Ectodermal cell (in vitro differentiated cells): ENCODE measurements around the gene PIAS1. TPM values are rescaled to one million over a fixed set of nuclear protein-coding genes. Genes with fewer than 3 reads are reported as not detected.
"Not testable (repeated sequence)": the region's sequence is repeated elsewhere in the genome, so short reads cannot be mapped to it uniquely, and the experiment has no call there.

Experiments
- H3K27ac ChIP-seq: 2 replicates; pipeline ENCODE4 v1.7.0; 2013; ENCODE audit warnings: mild to moderate bottlenecking, low read depth, low read length; ENCODE audit not compliant: insufficient read depth, poor library complexity, severe bottlenecking
- H3K27me3 ChIP-seq: 2 replicates; pipeline ENCODE4 v1.7.0; 2013; ENCODE audit warnings: mild to moderate bottlenecking, low read length; ENCODE audit not compliant: insufficient read depth, control insufficient read depth, poor library complexity, severe bottlenecking
- H3K36me3 ChIP-seq: one replicate; pipeline ENCODE4 v1.7.0; 2013; ENCODE audit warnings: low read length; ENCODE audit not compliant: control insufficient read depth, insufficient read depth
- H3K4me1 ChIP-seq: one replicate; pipeline ENCODE4 v1.7.0; 2013; ENCODE audit warnings: low read length; ENCODE audit not compliant: control insufficient read depth, insufficient read depth
- H3K4me3 ChIP-seq: 2 replicates; pipeline ENCODE4 v1.7.0; 2013; ENCODE audit warnings: low read depth, low read length, control low read depth; ENCODE audit not compliant: insufficient read depth
- H3K9me3 ChIP-seq: 2 replicates; pipeline ENCODE4 v1.7.0; 2013; ENCODE audit warnings: mild to moderate bottlenecking, low read length, moderate library complexity; ENCODE audit not compliant: control insufficient read depth
- WGBS, 2 experiments: methylation state at CpG; one replicate each; pipeline ENCODE4 v1.1.7; 2013; ENCODE audit warnings: missing lambda C conversion rate in 2 of 2; 5-methylcytosine and 5-hydroxymethylcytosine counted together
- polyA plus RNA-seq, 4 experiments: library from polyadenylated mRNA; stranded (reverse); fragments of 50-300 nt; gene quantifications; one replicate each; pipeline ENCODE4 v1.2.3, GENCODE V29; 2013

PIAS1 gene
- polyA plus RNA-seq (2013, experiment 1 of 4) = 48.3 TPM
- polyA plus RNA-seq (2013, experiment 2 of 4) = 55.3 TPM
- 41.5 TPM for polyA plus RNA-seq (2013, experiment 3 of 4)
- polyA plus RNA-seq (2013, experiment 4 of 4) = 44.8 TPM

GRCh38 chr15:68053701-68054627 is at the start of gene PIAS1:
Gene PIAS1, plus strand, starts transcription at chr15:68054315. Its CDS starts 12 bp downstream, at chr15:68054327.
- 2% methylated on average over 72 of the region's 72 CpGs for WGBS, 2 experiments
- no peaks in the 10 kb centered on the region for H3K9me3 ChIP-seq
- peaks cover 25% of the 10 kb centered on the region for H3K4me1 ChIP-seq

DNA sequence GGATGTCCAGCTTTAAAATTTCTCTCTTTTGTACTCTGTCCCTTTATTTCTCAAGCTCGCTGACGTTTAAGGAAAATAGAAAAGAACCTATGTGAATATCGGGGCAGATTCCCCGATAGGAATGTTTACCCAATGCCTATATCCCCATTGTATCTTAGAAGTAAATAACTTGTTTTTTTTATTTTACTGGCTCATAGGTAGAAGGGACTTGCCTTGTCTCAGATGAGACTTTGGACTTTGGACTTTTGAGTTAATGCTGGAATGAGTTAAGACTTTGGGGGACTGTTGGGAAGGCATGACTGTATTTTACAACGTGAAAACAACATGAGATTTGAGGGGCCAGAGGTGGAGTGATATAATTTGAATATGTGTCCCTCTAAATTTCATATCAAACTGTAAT is 46.5 kb upstream of the PIAS1 start:
- not testable (repeated sequence) for H3K9me3 ChIP-seq, H3K4me3 ChIP-seq, H3K36me3 ChIP-seq, H3K27me3 ChIP-seq, H3K4me1 ChIP-seq, H3K27ac ChIP-seq
- 92 to 95% methylated on average over 4 to 5 of the region's 5 CpGs for WGBS, 2 experiments

More at GRCh38 chr15:68053701-68054627, at the start of gene PIAS1:
- H3K4me3 ChIP-seq = peak within 1 kb of the TSS; percentile 76
- no peaks in the 10 kb centered on the region for H3K36me3 ChIP-seq
- H3K27ac ChIP-seq = peak within 1 kb of the TSS; percentile 90
- no peaks in the 10 kb centered on the region for H3K27me3 ChIP-seq

GRCh38 chr15:68010361-68011153 is 43.6 kb upstream of the PIAS1 start:
- H3K36me3 ChIP-seq = no peaks in the 10 kb centered on the region
- H3K27ac ChIP-seq = no peak overlapping the region
- WGBS, 2 experiments = 76 to 81% methylated on average over 14 of the region's 14 CpGs
- H3K4me1 ChIP-seq = no peaks in the 10 kb centered on the region
- H3K9me3 ChIP-seq = no peaks in the 10 kb centered on the region
- no peak overlapping the region for H3K4me3 ChIP-seq
- H3K27me3 ChIP-seq = no peaks in the 10 kb centered on the region

DNA sequence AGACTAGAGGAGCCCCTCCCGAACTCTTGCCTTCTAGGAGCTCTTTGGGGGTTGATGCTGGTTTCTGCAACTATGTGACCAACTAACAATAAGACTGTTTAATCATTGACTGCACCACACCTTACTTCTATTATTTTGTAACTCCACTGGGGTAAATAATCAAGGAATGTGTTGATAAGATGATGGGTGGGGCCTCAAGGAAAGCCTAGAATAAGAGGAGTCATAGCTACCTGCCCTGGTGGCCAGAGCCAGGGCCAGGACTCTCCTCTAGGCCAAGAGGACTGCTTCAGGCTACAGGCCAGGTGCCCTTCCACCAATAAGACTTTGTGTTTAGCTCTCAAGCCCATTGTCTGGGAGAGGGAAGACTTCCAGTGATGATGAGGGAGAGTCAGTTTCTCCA is 41.2 kb upstream of the PIAS1 start:
- WGBS, 2 experiments = 92 to 95% methylated on average over 1 of the region's 1 CpG
- H3K4me3 ChIP-seq = no peak overlapping the region
- H3K27ac ChIP-seq = no peak overlapping the region
- H3K27me3 ChIP-seq = no peaks in the 10 kb centered on the region
- H3K4me1 ChIP-seq = no peaks in the 10 kb centered on the region
- H3K9me3 ChIP-seq = no peaks in the 10 kb centered on the region
- no peaks in the 10 kb centered on the region for H3K36me3 ChIP-seq

DNA sequence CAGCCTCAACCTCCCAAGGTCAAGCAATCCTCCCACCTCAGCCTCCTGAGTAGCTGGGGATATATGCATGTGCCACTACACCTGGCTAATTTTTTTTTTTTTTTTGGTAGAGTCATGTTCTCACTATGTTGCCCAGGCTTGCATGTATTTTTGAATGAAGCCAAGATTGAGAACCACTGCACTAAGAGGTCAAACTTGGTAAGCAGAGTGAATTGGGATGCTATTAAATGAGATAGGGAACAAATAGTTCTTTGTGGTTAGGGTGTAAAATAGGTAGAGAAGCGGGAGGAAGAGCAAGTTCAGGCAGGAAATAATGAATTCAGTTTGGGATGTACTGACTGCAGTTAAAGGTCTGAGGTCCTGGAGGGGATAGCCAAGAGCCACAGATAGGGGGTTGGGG is 39.9 kb upstream of the PIAS1 start:
- Histone ChIP-seq H3K4me3 (no peak overlapping the region), H3K27ac (no peak overlapping the region), H3K9me3 (no peaks in the 10 kb centered on the region), H3K36me3 (no peaks in the 10 kb centered on the region), H3K27me3 (no peaks in the 10 kb centered on the region), H3K4me1 (no peaks in the 10 kb centered on the region)
- 95 to 96% methylated on average over 1 of the region's 1 CpG for WGBS, 2 experiments

GRCh38 chr15:68015244-68015643 is 38.9 kb upstream of the PIAS1 start:
- H3K4me1 ChIP-seq = no peaks in the 10 kb centered on the region

GRCh38 chr15:68017201-68017600 is 36.9 kb upstream of the PIAS1 start:
- Histone ChIP-seq H3K36me3 (no peaks in the 10 kb centered on the region), H3K4me3 (no peak overlapping the region), H3K27me3 (no peaks in the 10 kb centered on the region), H3K27ac (no peak overlapping the region), H3K4me1 (no peaks in the 10 kb centered on the region), H3K9me3 (no peaks in the 10 kb centered on the region)
- 94 to 95% methylated on average over 6 of the region's 6 CpGs for WGBS, 2 experiments

More at GRCh38 chr15:68015244-68015643, 38.9 kb upstream of the PIAS1 start:
- no peaks in the 10 kb centered on the region for H3K27me3 ChIP-seq
- 97 to 100% methylated on average over 3 of the region's 3 CpGs for WGBS, 2 experiments
- no peak overlapping the region for H3K27ac ChIP-seq
- H3K9me3 ChIP-seq = no peaks in the 10 kb centered on the region
- H3K4me3 ChIP-seq = no peak overlapping the region
- H3K36me3 ChIP-seq = no peaks in the 10 kb centered on the region

DNA sequence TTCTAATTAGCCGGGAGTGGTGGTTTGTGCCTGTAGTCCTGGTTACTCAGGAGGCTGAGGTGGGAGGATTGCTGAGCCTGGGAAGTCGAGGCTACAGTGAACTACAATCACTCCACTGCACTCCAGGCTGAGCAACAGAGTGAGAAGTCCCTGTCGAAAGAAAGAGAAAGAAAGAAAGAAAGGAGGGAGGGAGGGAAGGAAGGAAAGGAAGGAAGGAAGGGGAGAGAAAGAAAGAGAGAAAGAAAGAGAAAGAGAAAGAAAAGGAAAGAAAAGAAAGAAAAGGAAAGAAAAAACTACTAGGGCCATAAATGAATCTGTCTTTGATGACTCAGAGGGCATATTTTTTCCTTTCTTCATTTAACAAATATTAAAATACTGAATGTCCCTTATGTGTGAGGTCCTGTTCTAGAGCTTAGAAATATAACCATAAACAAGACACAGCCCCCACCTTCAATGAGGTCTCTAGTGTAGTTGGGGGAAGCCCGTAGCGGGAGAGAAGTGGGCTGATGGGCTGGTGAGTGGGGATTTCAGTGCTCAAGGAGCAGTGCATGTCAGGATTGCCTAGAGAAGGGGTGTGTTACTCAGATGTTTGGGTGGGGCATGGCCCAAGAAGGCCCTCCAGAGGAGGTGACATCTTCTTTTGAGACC is 35.2 kb upstream of the PIAS1 start:
- WGBS, 2 experiments = 88 to 93% methylated on average over 5 of the region's 5 CpGs
- Histone ChIP-seq H3K36me3 (no peaks in the 10 kb centered on the region), H3K4me3 (no peak overlapping the region), H3K27me3 (no peaks in the 10 kb centered on the region), H3K27ac (no peak overlapping the region), H3K9me3 (no peaks in the 10 kb centered on the region), H3K4me1 (no peaks in the 10 kb centered on the region)

DNA sequence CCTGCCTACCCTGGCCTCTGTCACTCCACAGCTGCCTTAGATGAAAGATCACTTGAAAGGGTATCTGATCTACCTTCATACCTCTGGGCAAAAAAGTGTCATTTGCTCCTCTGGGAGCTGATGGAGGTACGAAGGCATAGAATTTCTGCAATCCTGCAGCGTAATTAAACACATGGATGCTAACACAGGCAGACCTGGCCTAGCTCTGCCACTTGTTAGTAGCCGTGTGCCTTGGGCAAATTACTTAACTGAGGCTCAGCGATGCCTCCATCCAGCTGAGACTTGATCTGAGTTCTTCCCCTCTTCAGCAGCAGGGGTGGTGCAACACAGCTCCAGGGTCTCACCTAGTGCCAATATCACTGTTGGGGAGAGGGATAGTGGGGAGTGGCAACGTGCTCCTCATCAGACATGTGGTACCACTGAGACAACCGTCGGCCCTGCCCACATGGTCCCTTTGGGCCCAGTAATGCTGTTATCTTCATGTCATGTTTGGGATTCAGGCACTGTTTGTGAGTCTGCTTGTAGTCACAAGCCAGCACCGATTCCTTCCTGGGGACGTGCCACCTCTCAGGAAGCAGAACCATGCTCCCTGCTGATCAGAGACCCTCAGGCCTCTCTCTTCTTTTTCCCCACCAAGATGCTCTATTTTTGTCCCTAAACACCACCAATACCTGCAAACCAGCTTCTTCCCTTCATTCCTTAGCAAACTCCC is 34.1 kb upstream of the PIAS1 start:
- no peaks in the 10 kb centered on the region for H3K9me3 ChIP-seq
- no peaks in the 10 kb centered on the region for H3K36me3 ChIP-seq
- WGBS, 2 experiments = 92% methylated on average over 9 of the region's 9 CpGs
- H3K4me1 ChIP-seq = no peaks in the 10 kb centered on the region
- H3K27ac ChIP-seq = no peak overlapping the region
- no peak overlapping the region for H3K4me3 ChIP-seq
- no peaks in the 10 kb centered on the region for H3K27me3 ChIP-seq
